H9 (cell line): ENCODE results near the gene HES4. TPM values are rescaled to one million over a fixed set of nuclear protein-coding genes. Genes with fewer than 3 reads are reported as not detected.

Source experiments
- DNase-seq: peaks from one replicate; pipeline ENCODE4 v3.0.0-alpha.2; 2017
- H2AFZ ChIP-seq: one replicate; pipeline ENCODE4 v1.6.1; 2013; ENCODE audit warnings: mild to moderate bottlenecking, low read length, control low read depth, moderate library complexity
- H2AK5ac ChIP-seq: 2 replicates; pipeline ENCODE4 v1.6.1; 2013; ENCODE audit warnings: low read length, control low read depth, mixed read lengths; ENCODE audit not compliant: insufficient read length
- H2BK120ac ChIP-seq: one replicate; pipeline ENCODE4 v1.6.1; 2013; ENCODE audit warnings: low read depth, mild to moderate bottlenecking, low read length, control low read depth, inconsistent platforms; ENCODE audit not compliant: poor library complexity, severe bottlenecking
- H2BK12ac ChIP-seq: 2 replicates; pipeline ENCODE4 v1.6.1; 2013; ENCODE audit warnings: low read length, control low read depth, mixed read lengths, low read depth; ENCODE audit not compliant: insufficient read length
- H2BK15ac ChIP-seq: 2 replicates; pipeline ENCODE4 v1.6.1; 2013; ENCODE audit warnings: low read depth, low read length, control low read depth
- H2BK20ac ChIP-seq: one replicate; pipeline ENCODE4 v1.6.1; 2013; ENCODE audit warnings: low read depth, mild to moderate bottlenecking, low read length, control low read depth, inconsistent platforms; ENCODE audit not compliant: poor library complexity, severe bottlenecking
- H2BK5ac ChIP-seq: 2 replicates; pipeline ENCODE4 v1.6.1; 2013; ENCODE audit warnings: low read length, control low read depth, mixed read lengths; ENCODE audit not compliant: insufficient read length
- H3K14ac ChIP-seq: 2 replicates; pipeline ENCODE4 v1.6.1; 2013; ENCODE audit warnings: low read length, control low read depth; ENCODE audit not compliant: insufficient read depth
- H3K18ac ChIP-seq: 2 replicates; pipeline ENCODE4 v1.6.1; 2013; ENCODE audit warnings: low read depth, mild to moderate bottlenecking, mixed read lengths, low read length, control low read depth; ENCODE audit not compliant: insufficient read length
- H3K23ac ChIP-seq: 2 replicates; pipeline ENCODE4 v1.6.1; 2013; ENCODE audit warnings: low read length, control low read depth, mixed read lengths, low read depth; ENCODE audit not compliant: insufficient read length
- H3K23me2 ChIP-seq: 2 replicates; pipeline ENCODE4 v1.6.1; 2013; ENCODE audit warnings: low read depth, mild to moderate bottlenecking, mixed read lengths, low read length, control low read depth; ENCODE audit not compliant: insufficient read length, poor library complexity, severe bottlenecking
- H3K27ac ChIP-seq: 2 replicates; pipeline ENCODE4 v1.5.1; 2013; ENCODE audit warnings: low read length, control low read depth, mixed read lengths, low read depth; ENCODE audit not compliant: insufficient read length
- H3K27me3 ChIP-seq: 2 replicates; pipeline ENCODE4 v1.6.1; 2013; ENCODE audit warnings: low read length, control low read depth, inconsistent platforms; ENCODE audit not compliant: insufficient read depth
- H3K4ac ChIP-seq: 2 replicates; pipeline ENCODE4 v1.6.1; 2013; ENCODE audit warnings: low read depth, mild to moderate bottlenecking, control low read depth, inconsistent platforms, low read length, moderate library complexity
- H3K4me1 ChIP-seq: 2 replicates; pipeline ENCODE4 v1.6.1; 2013; ENCODE audit warnings: low read length, control low read depth, inconsistent platforms; ENCODE audit not compliant: insufficient read depth
- H3K4me2 ChIP-seq: 2 replicates; pipeline ENCODE4 v1.6.1; 2013; ENCODE audit warnings: low read length, control low read depth, mixed read lengths; ENCODE audit not compliant: insufficient read length, insufficient read depth
- H3K56ac ChIP-seq: 2 replicates; pipeline ENCODE4 v1.6.1; 2013; ENCODE audit warnings: low read depth, mild to moderate bottlenecking, mixed read lengths, low read length, control low read depth; ENCODE audit not compliant: insufficient read length
- H3K79me1 ChIP-seq: 2 replicates; pipeline ENCODE4 v1.6.1; 2013; ENCODE audit warnings: low read depth, mild to moderate bottlenecking, moderate library complexity, low read length, control low read depth, inconsistent platforms; ENCODE audit not compliant: insufficient read depth, poor library complexity, severe bottlenecking
- H3K79me2 ChIP-seq: 2 replicates; pipeline ENCODE4 v1.6.1; 2013; ENCODE audit warnings: low read length, control low read depth, inconsistent platforms; ENCODE audit not compliant: insufficient read depth
- H3K9ac ChIP-seq: 2 replicates; pipeline ENCODE4 v1.6.1; 2013; ENCODE audit warnings: low read length, control low read depth, mixed read lengths; ENCODE audit not compliant: insufficient read length; ENCODE audit errors: extremely low read depth
- H3K9me3 ChIP-seq: one replicate; pipeline ENCODE4 v1.6.1; 2013; ENCODE audit warnings: low read depth, low read length, inconsistent platforms; ENCODE audit not compliant: control insufficient read depth
- H3T11ph ChIP-seq: one replicate; pipeline ENCODE4 v1.6.1; 2013; ENCODE audit warnings: mild to moderate bottlenecking, low read length, control low read depth, inconsistent platforms
- H4K20me1 ChIP-seq: one replicate; pipeline ENCODE4 v1.6.1; 2013; ENCODE audit not compliant: control insufficient read depth, insufficient read length, insufficient read depth
- H4K5ac ChIP-seq: 2 replicates; pipeline ENCODE4 v1.6.1; 2013; ENCODE audit warnings: low read depth, mild to moderate bottlenecking, mixed read lengths, low read length, control low read depth; ENCODE audit not compliant: insufficient read length
- H4K8ac ChIP-seq: replicated peaks from 2 replicates; pipeline ENCODE4 v1.6.1; 2013; ENCODE audit warnings: low read length, control low read depth, mixed read lengths, low read depth; ENCODE audit not compliant: insufficient read length
- H4K91ac ChIP-seq: 2 replicates; pipeline ENCODE4 v1.6.1; 2013; ENCODE audit warnings: low read depth, mild to moderate bottlenecking, moderate library complexity, mixed read lengths, low read length, control low read depth; ENCODE audit not compliant: insufficient read length
- H3K27ac Mint-ChIP-seq, 3 experiments: 2 replicates in 2 of 3; 3 replicates in 1 of 3; pipeline ENCODE4 v1.8.0; 2020 to 2021; ENCODE audit warnings: mixed read lengths in 3 of 3, mild to moderate bottlenecking in 1 of 3, moderate library complexity in 1 of 3
- H3K27me3 Mint-ChIP-seq: 2 replicates; pipeline ENCODE4 v1.8.0; 2021; ENCODE audit warnings: low read depth, mild to moderate bottlenecking, moderate library complexity, mixed read lengths
- H3K36me3 Mint-ChIP-seq, 3 experiments: 2 replicates in 2 of 3; 3 replicates in 1 of 3; pipeline ENCODE4 v1.8.0; 2020 to 2021; ENCODE audit warnings: low read depth in 3 of 3, mixed read lengths in 3 of 3; ENCODE audit not compliant: insufficient read depth in 1 of 3
- H3K4me1 Mint-ChIP-seq, 2 experiments: 2 replicates each; pipeline ENCODE4 v1.8.0; 2020; ENCODE audit warnings: mixed read lengths in 2 of 2
- H3K4me3 Mint-ChIP-seq, 2 experiments: 2 replicates in 1 of 2; 3 replicates in 1 of 2; pipeline ENCODE4 v1.8.0; 2020 to 2021; ENCODE audit warnings: mild to moderate bottlenecking in 2 of 2, mixed read lengths in 2 of 2, moderate library complexity in 1 of 2
- H3K9me3 Mint-ChIP-seq, 2 experiments: 2 replicates in 1 of 2; 3 replicates in 1 of 2; pipeline ENCODE4 v1.8.0; 2020; ENCODE audit warnings: mild to moderate bottlenecking in 2 of 2, mixed read lengths in 2 of 2, moderate library complexity in 1 of 2
- WGBS: extraction: QIAGEN DNeasy Blood & Tissue Kit; methylation state at CpG from one replicate; pipeline ENCODE4 v1.1.7; 2013; ENCODE audit warnings: missing lambda C conversion rate, low lambda C conversion rate, mixed read lengths; ENCODE audit not compliant: insufficient read length; ENCODE audit errors: extremely low coverage; 5-methylcytosine and 5-hydroxymethylcytosine counted together
- total RNA-seq: library from RNA; stranded (reverse); gene quantifications from 2 replicates; pipeline ENCODE4 v1.2.1, GENCODE V29; 2021
- TF ChIP-seq, protein P1 (sequence below): fragments of 200-600 bp; sonication (generic); conservative IDR thresholded peaks from 3 replicates; pipeline ENCODE4 v1.8.0; 2021; ENCODE audit warnings: antibody characterized with exemption, mild to moderate bottlenecking

The HES4 gene
- total RNA-seq, 1 experiment from 2014 or later: 4.0 TPM

DNA sequence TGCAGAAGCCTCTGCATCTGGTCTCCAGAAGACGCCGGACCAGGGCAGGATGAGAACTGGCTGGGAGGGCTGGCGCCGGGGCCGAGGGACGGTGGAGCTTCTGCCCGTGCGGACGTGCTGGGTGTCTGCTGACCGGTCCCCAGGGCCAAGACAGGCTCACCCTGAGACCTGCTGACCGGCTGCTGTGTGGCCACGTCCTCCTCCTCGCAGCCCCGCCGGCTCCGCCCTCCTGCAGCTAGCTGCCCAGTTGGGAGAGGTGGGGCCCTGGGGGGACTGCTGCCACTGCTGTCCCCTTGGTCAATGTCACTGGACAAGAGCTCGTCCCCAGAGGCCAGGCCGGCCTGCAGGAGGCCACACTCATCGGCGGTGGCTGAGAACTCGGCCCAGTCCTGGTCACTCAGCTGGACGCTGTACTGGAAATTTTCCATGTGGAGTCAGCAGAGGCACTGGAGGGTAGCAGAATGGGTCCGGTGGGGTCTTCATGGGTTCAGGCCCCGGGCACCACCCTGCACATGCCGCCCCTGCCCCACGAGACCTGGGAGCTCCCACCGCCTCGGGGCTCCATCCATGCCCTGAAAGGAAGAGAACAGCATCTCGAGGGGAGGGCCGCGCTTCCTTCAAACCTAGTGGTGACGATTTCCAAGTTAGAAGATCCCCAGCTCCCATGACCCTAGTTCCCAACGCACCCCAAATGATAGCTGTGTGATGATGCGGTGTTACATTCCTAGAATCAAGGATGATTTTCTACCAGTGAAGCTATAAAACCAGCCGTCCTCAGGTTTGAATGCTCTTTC is 19.1 kb downstream of the HES4 start:
- Histone ChIP-seq H2BK120ac (no peak overlapping the region), H3K9me3 (no peaks in the 10 kb centered on the region), H2BK15ac (no peak overlapping the region), H4K8ac (no peak overlapping the region), H3K4me2 (no peak overlapping the region), H3T11ph (no peak overlapping the region), H3K23ac (no peak overlapping the region), H3K14ac (no peak overlapping the region), H3K9ac (no peak overlapping the region), H2AFZ (no peak overlapping the region), H3K79me2 (no peaks in the 10 kb centered on the region), H3K79me1 (no peaks in the 10 kb centered on the region), H3K27ac (no peak overlapping the region), H3K4ac (no peak overlapping the region), H4K5ac (no peak overlapping the region), H2BK20ac (no peak overlapping the region), H2BK5ac (no peak overlapping the region), H2BK12ac (no peak overlapping the region), H4K20me1 (no peaks in the 10 kb centered on the region), H3K4me1 (no peaks in the 10 kb centered on the region), H4K91ac (no peak overlapping the region), H3K27me3 (peaks cover 2% of the 10 kb centered on the region; the same call in 1 of the 2 replicates), H3K18ac (no peak overlapping the region), H3K56ac (no peak overlapping the region), H3K23me2 (no peaks in the 10 kb centered on the region), H2AK5ac (no peak overlapping the region)
- Mint-ChIP-seq H3K9me3 (peaks cover 4 to 6% of the 10 kb centered on the region in 2 experiments), H3K4me3 (no peak overlapping the region), H3K36me3 (peaks cover 0 to 6% (median 4%) of the 10 kb centered on the region in 3 experiments; a peak in 4 of 7 replicates), H3K4me1 (peaks cover 1 to 6% of the 10 kb centered on the region in 2 experiments; a peak in 3 of 4 replicates), H3K27ac (no peak overlapping the region), H3K27me3 (peaks cover 66% of the 10 kb centered on the region)
- TF ChIP-seq, protein P1, sequence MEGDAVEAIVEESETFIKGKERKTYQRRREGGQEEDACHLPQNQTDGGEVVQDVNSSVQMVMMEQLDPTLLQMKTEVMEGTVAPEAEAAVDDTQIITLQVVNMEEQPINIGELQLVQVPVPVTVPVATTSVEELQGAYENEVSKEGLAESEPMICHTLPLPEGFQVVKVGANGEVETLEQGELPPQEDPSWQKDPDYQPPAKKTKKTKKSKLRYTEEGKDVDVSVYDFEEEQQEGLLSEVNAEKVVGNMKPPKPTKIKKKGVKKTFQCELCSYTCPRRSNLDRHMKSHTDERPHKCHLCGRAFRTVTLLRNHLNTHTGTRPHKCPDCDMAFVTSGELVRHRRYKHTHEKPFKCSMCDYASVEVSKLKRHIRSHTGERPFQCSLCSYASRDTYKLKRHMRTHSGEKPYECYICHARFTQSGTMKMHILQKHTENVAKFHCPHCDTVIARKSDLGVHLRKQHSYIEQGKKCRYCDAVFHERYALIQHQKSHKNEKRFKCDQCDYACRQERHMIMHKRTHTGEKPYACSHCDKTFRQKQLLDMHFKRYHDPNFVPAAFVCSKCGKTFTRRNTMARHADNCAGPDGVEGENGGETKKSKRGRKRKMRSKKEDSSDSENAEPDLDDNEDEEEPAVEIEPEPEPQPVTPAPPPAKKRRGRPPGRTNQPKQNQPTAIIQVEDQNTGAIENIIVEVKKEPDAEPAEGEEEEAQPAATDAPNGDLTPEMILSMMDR: no peak
- no peak for DNase-seq
- WGBS: no CpG with 5 or more reads among the region's 35 CpGs
